ENCODE measurements around the gene DLG5.

Gene DLG5

GRCh38 chr10:77890097-77890496 lies 36.5 kb downstream of the DLG5 start:
- DNase-seq = no peak

GRCh38 chr10:77889277-77889903 lies 37.2 kb downstream of the DLG5 start:
- DNase-seq = no peak

DNA sequence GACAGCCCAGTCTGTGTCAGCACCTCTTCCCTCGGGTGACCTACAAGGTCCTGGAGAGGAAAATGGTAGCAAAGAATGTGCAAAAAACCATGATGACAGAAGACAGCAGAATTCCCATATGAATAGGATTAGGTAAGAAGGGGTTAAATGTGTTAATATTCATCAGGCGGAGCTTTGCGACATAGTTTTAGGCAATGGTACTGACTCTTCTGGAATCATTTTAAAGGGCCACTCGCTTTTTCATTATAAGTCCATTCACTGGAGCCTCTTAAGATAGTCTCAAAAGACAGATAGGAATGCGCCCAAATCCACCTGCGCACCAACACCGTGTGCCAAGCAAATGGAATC lies 38.2 kb downstream of the DLG5 start:
- no peak for DNase-seq

- DNase-seq = no peak
Measured at GRCh38 chr10:77887631-77888355, 38.8 kb downstream of the DLG5 start.

DNA sequence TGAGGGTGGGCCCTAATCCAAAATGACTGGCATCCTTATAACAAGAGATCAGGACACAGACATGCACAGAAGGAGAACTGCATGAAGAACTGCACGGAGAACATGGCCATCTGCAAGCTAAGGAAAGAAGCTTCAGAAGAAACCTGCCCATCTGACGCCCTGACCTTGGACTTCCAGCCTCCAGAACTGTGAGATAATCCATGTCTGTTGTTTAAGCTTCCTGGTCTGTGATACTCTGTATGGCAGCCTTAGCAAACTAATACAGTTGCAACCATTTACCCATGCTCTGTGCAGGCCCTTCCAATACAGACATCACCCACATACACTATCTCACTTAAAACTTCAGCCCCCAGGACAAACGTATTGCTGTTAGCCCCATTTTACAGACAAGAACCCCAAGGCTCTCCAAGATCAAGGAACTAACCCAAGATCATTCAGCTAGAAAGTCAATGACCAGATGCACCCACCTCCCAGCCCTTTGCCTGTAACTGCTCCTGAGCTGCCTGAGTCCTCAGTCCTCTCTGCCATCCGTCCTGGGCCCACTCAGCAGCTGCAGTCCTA lies 39.7 kb downstream of the DLG5 start:
- no peak for DNase-seq

DNA sequence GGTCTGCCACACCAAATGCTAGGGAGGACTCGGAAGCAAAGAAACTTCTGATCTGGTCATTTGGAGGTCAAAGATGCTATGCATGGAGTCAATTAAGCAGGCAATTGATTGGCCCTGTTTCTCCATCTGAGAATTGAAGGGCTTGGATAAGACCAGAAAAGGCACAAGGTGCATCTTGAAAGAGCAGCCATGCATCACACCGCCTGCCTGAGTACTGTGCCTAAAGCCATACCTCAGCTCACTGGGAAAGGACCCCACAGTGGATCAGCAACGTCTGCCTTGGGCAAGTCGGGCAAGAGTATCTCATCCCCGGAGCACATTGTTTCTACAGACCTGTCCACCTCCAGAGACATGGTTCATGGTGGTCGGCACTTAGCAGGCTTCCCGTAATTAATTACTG lies 42.4 kb downstream of the DLG5 start:
- no peak for DNase-seq

GRCh38 chr10:77881636-77882035 lies 44.9 kb downstream of the DLG5 start:
- DNase-seq = no peak

DNA sequence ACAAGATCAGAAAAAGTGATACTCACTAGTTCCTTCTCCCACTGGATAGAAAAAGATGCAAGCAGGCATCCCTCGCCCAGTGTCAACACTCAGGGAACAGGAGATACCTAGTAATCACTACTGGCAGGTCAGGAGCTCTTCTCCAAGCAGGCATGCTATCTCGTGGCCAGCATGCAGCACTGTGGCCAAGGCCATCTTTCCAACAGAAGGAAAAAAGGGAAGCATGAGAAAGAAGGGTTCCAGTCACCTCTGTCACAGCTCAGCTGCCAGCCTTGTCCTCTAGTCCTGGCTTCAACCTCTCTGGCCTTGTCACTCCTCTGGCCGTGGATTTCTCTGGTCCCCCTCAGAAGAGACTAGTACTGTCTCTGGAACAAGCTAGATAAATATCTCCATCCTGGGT lies 45.3 kb downstream of the DLG5 start:
- DNase-seq = no peak

DNA sequence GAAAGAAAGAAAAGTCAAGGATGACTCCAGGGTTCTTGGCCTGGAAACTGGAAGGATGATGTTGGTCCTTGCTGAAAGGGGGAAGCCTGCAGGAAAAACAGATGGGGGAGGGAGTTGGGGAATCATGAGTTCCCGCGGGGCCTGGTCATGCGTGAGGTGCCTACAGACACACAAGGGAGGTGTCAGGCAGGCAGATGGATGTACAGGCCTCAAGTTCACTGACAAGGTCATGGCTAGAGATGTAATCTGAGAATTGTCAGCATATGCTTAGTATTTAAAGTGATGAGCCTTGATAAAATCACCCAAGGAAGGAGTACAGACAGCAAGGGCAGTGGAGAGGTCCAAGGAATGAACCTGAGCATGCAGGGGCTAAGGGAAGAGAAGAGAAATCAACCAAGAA lies 46.8 kb downstream of the DLG5 start:
- DNase-seq = no peak

- DNase-seq = no peak
Measured at GRCh38 chr10:77879065-77879464, 47.5 kb downstream of the DLG5 start.

- peak; percentile 81 for DNase-seq
Measured at GRCh38 chr10:77877441-77878344, 48.9 kb downstream of the DLG5 start.

DNA sequence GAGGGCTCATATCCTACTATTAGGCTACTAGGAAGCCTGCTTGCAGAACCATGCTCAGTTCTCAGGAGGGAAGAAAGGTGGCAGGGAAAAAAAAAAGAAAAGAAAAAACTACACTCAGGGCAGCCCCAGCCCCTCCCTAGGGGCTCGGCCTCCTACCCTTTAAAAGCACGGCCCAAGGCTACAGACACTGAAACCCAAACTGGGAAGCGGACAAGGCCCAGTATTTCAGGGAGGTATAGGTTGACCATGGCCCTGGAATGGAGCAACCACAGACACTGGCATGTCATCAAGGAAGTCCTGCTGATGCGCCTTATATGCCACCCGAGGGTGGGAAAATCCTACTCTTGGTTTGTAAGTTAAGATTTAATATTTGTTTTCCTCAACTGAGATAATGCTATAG lies 50.8 kb downstream of the DLG5 start:
- no peak for DNase-seq

DNA sequence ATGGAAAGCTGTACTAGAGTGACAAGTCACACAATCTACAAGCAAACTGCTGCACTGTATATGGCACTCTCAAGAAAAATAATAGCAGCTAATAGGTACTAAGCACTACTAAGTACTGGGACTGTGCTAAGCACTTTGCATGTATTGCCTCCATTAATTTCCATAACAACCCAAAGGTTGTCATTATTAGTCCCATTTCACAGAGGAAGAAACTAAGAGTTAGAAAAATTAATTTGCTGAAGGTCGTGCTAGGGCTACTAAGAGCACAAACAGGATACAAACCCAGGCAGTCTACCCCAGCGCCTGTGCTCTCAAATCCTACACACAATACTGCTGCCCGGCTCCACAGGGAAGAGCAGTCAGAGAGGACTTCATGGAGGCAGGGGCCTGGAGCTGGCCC lies 51.7 kb downstream of the DLG5 start:
- no peak for DNase-seq

DNA sequence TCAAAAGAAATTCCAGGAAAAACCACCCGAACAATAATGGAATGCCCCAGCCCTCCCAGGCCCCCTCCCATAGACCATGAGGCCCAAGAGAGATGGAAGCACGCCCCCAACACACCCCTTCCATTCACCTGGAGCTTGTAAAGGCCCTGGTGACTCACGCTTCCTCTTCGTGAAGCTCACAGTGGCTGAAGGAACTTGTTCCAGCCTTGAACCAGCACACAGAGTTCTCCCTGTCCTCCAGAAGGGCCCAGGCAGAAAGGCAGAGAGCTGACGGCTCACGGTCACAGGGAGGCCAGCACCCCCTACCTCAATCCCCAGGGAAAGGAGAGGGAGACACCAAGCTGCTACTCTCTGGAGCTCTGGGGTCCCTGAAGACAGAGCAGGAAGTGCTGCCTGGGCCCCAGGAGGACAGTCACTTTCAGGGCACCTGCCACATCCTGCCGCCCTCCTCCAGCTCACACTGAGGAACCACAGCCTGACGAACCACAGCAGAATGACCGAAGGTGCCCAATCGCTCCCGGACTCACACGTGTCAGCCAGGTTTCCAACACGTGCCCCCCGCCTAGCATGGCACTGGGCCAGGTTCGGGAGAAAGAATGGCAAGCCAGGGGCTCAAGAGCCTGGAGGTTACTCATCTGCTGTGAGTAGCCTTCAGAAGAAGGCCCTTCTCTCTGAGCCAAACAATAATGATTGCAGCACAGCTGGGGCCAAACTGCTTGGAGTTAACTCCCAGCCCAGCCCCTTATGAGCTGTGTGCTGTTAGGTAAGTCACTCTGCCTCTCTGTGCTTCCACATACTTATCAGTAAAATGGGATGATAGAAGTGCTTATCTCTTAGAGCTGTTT lies 52.8 kb downstream of the DLG5 start:
- DNase-seq = peak; percentile 78

- DNase-seq = no peak
Measured at GRCh38 chr10:77872947-77873535, 53.5 kb downstream of the DLG5 start.

GRCh38 chr10:77872151-77872946 lies 54.2 kb downstream of the DLG5 start:
- no peak for DNase-seq

DNA sequence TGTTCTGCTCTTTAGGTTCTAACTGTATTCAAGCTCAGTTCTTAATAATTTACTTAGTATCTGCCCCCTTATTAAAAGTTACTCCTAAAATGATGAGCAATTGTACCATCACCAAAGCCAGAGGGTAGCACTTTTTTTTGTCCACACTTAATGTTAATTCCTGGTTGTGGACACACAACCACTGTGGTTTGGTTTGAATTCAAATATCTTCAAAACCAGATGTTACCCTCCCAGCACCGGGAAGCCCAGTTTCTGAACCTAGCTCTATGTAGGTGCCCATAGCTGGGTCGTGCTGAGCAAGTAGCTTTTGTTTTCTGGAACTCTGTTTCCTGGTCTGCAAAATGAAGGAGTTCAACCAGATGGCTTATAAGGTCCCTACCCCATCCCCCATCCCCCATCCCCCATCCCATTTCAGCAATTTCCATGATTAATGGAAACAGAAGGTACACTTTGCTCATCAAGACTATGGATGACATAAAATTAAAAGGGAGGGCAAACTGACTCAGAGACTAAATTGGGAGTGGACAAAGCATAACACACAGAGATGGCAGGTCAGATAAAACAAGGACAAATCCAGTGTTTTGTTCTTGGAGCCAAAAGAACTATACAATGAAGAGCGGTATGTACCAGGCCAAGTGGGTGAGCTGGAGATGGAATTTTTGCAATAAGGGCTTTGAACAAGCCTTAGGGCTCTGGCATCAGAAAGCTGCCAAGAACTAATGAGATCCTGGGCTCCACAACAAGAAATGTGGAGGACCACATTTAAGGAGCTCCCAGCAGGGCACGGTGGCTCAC lies 56.7 kb downstream of the DLG5 start:
- no peak for DNase-seq

- DNase-seq = no peak
Measured at GRCh38 chr10:77868523-77868922, 58.0 kb downstream of the DLG5 start.

GRCh38 chr10:77867124-77867719 lies 59.3 kb downstream of the DLG5 start:
- DNase-seq = no peak

- no peak for DNase-seq
Measured at GRCh38 chr10:77866598-77866997, 60.0 kb downstream of the DLG5 start.
